NCI-H1092 treated with DMSO at 0.1 percent for 48 hours (cell line): ENCODE data around the gene CAPZB.
"Not testable (repeated sequence)": the region's sequence is repeated elsewhere in the genome, so short reads cannot be mapped to it uniquely, and the experiment has no call there.

Source experiments
- DNase-seq: peaks from one replicate; lab custom pipeline; 2025; lab: John Stamatoyannopoulos, UW

Gene CAPZB

GRCh38 chr1:19310720-19311502 lies 174.4 kb downstream of the CAPZB start:
- DNase-seq: peak; percentile 52

- DNase-seq: no peak
These were observed 175.3 kb downstream of the CAPZB start for GRCh38 chr1:19310061-19310460.

GRCh38 chr1:19309123-19309813 lies 176.1 kb downstream of the CAPZB start:
- no peak for DNase-seq

- DNase-seq: no peak
These were observed 176.8 kb downstream of the CAPZB start for GRCh38 chr1:19308509-19308907.

- DNase-seq: no peak
These were observed 177.4 kb downstream of the CAPZB start for GRCh38 chr1:19307794-19308508.

GRCh38 chr1:19306941-19307340 lies 178.4 kb downstream of the CAPZB start:
- DNase-seq: no peak

GRCh38 chr1:19305880-19306279 lies 179.5 kb downstream of the CAPZB start:
- DNase-seq: no peak

GRCh38 chr1:19304081-19304480 lies 181.3 kb downstream of the CAPZB start:
- not testable (repeated sequence) for DNase-seq

GRCh38 chr1:19300211-19300610 lies 185.1 kb downstream of the CAPZB start:
- no peak for DNase-seq

GRCh38 chr1:19294638-19295037 lies 190.7 kb downstream of the CAPZB start:
- DNase-seq: no peak

GRCh38 chr1:19289244-19289643 lies 196.1 kb downstream of the CAPZB start:
- no peak for DNase-seq
